ENCODE data around the gene TSPAN2. TPM values are rescaled to one million over a fixed set of nuclear protein-coding genes. Genes with fewer than 3 reads are reported as not detected.

The TSPAN2 gene
- total and polyA plus RNA-seq, 2 of the 4 experiments (the other 2 are of a cell fraction): 0.18 to 0.60 TPM

GRCh38 chr1:115136706-115137105 is 47.4 kb upstream of the TSPAN2 start:
- no TSS peak for BruUV-seq (replicated peaks)
- in situ Hi-C loops (cut with MboI; ENCODE audit: low sequenced_read_pairs): loop anchor here (5.0 kb wide), 2 partner anchors 331 to 461 kb away; no protein-coding TSS in a partner anchor
- intact Hi-C loops (cut with micrococcal nuclease): loop anchor here (5.0 kb wide), 1 partner anchor 636 kb away; no protein-coding TSS in a partner anchor
- Histone ChIP-seq H4K8ac (ENCODE audit: low read depth in 2 of 2, low read length in 2 of 2) (no peak overlapping the region), H2AFZ (replicated peaks; ENCODE audit: low read length, poor library complexity) (no peak overlapping the region), H3K9ac (ENCODE audit: low read depth, low read length) (no peak overlapping the region), H3K4ac (ENCODE audit: low read depth, low read length) (peak overlapping the region; percentile 9; the same call in 1 of the 2 replicates), H3K14ac (replicated peaks; ENCODE audit: low read depth, low read length) (no peak overlapping the region), H3K4me3 (ENCODE audit: insufficient read depth, low read depth, low read length) (no peak overlapping the region), H3K79me1 (ENCODE audit: low read depth in 1 of 2, low read length in 2 of 2) (no peaks in the 10 kb centered on the region), H2AK9ac (replicated peaks; ENCODE audit: low read depth, low read length, poor library complexity) (no peak overlapping the region), H4K91ac (ENCODE audit: insufficient read depth, low read depth, low read length) (peak overlapping the region; percentile 35; the same call in 1 of the 2 replicates), H3K9me3 (ENCODE audit: control insufficient read depth, insufficient read depth, low read length) (no peaks in the 10 kb centered on the region), H2BK20ac (ENCODE audit: low read depth, low read length) (peak overlapping the region; percentile 51; the same call in 1 of the 2 replicates), H3K56ac (ENCODE audit: extremely low read depth, insufficient read depth, low read length) (no peak overlapping the region), H2AK5ac (ENCODE audit: low read depth, low read length) (peak overlapping the region; percentile 25), H3K23ac (ENCODE audit: low read depth, low read length) (no peak overlapping the region), H3K27me3 (ENCODE audit: control insufficient read depth, insufficient read depth, low read length) (no peaks in the 10 kb centered on the region), H3K36me3 (ENCODE audit: control insufficient read depth, insufficient read depth, low read length) (no peaks in the 10 kb centered on the region), H3K18ac (ENCODE audit: low read depth, low read length) (no peak overlapping the region), H3K4me2 (ENCODE audit: low read depth, low read length) (no peak overlapping the region), H3K4me1 (ENCODE audit: control insufficient read depth, insufficient read depth, low read length) (peaks cover 9% of the 10 kb centered on the region), H2BK15ac (ENCODE audit: low read depth, low read length) (peak overlapping the region; percentile 76; the same call in 2 of the 3 replicates), H2BK120ac (ENCODE audit: low read depth, low read length) (peak overlapping the region; percentile 17), H3K27ac (ENCODE audit: insufficient read depth, low read length) (no peak overlapping the region), H3K9me1 (ENCODE audit: insufficient read depth, low read length) (peaks cover 22% of the 10 kb centered on the region), H4K5ac (ENCODE audit: low read depth, low read length) (no peak overlapping the region), H2BK5ac (ENCODE audit: low read depth, low read length, poor library complexity, severe bottlenecking) (no peak overlapping the region), H4K20me1 (ENCODE audit: insufficient read depth, low read length) (no peaks in the 10 kb centered on the region)
- dilution Hi-C loops (cut with HindIII; ENCODE audit: low sequenced_read_pairs, unreplicated experiment): loop anchor here (25.0 kb wide), 1 partner anchor 451 kb away; no protein-coding TSS in a partner anchor
- TF ChIP-seq RFX5 (IDR thresholded peaks at IDR 0.05; ENCODE audit: low read depth, low read length) (no peak), BHLHE40 (IDR thresholded peaks at IDR 0.05; ENCODE audit: low read depth, low read length) (no peak)
- no peak for ATAC-seq (ENCODE audit: low read depth)
- ChIA-PET CTCF (interaction anchor here (1.2 to 1.9 kb wide), 3 partner anchors 43 to 459 kb away, joined by 3 to 6 read pairs (median 5); no protein-coding TSS in a partner anchor), POLR2A (ENCODE audit: unreplicated experiment) (no interaction called here)
- no peak for DNase-seq

Data from IMR-90 (cell line).